ENCODE data around the gene ZC3H6. TPM values are rescaled to one million over a fixed set of nuclear protein-coding genes. Genes with fewer than 3 reads are reported as not detected.

The ZC3H6 gene
- total and polyA plus RNA-seq, 2 of the 4 experiments (the other 2 are of a cell fraction): 0.55 to 2.0 TPM

DNA sequence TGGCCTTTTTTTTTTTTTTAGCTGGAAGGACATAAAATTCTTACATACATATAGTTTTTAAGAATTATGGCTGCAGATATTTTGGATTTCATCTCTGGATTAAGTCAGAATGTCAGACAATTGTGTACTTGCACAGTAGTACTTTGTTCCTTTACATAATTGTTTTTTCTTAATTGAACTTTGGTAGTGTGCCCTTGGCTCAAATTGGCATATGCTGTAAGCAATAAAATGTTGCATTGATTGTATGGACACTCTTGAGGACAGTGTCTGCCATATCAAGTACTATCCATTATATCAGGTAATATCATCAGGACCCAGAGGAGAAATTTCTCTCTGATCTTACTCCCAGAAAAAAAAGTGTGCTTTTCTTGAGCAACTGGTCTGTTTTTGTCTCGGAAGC is 15.3 kb downstream of the ZC3H6 start:
- no peak overlapping the region for H2BK15ac ChIP-seq (ENCODE audit: low read depth, low read length)
- no peak overlapping the region for H3K4ac ChIP-seq (ENCODE audit: low read depth, low read length)
- H2BK120ac ChIP-seq (ENCODE audit: low read depth, low read length): no peak overlapping the region
- H4K8ac ChIP-seq (ENCODE audit: low read depth in 2 of 2, low read length in 2 of 2): no peak overlapping the region
- H2BK5ac ChIP-seq (ENCODE audit: low read depth, low read length, poor library complexity, severe bottlenecking): no peak overlapping the region
- no TSS peak for BruUV-seq (replicated peaks)
- no peaks in the 10 kb centered on the region for H3K9me3 ChIP-seq (ENCODE audit: control insufficient read depth, insufficient read depth, low read length)
- no peaks in the 10 kb centered on the region for H3K27me3 ChIP-seq (ENCODE audit: control insufficient read depth, insufficient read depth, low read length)
- WGBS, 2 experiments (ENCODE audit: extremely low coverage in 2 of 2, insufficient read length in 1 of 2): no CpG with 5 or more reads among the region's 1 CpG
- ChIA-PET CTCF (no interaction called here), POLR2A (ENCODE audit: unreplicated experiment) (no interaction called here)
- no peak overlapping the region for H3K18ac ChIP-seq (ENCODE audit: low read depth, low read length)
- H4K91ac ChIP-seq (ENCODE audit: insufficient read depth, low read depth, low read length): no peak overlapping the region
- H3K4me2 ChIP-seq (ENCODE audit: low read depth, low read length): no peak overlapping the region
- H2AK5ac ChIP-seq (ENCODE audit: low read depth, low read length): no peak overlapping the region
- no peak overlapping the region for H2AFZ ChIP-seq (replicated peaks; ENCODE audit: low read length, poor library complexity)
- H3K79me1 ChIP-seq (ENCODE audit: low read depth in 1 of 2, low read length in 2 of 2): 0 out of 4 replicates have a peak, but pooled peaks cover 0 to 4% of the 10 kb centered on the region in 2 experiments
- no peak overlapping the region for H3K14ac ChIP-seq (replicated peaks; ENCODE audit: low read depth, low read length)
- no peaks in the 10 kb centered on the region for H3K9me1 ChIP-seq (ENCODE audit: insufficient read depth, low read length)
- H4K5ac ChIP-seq (ENCODE audit: low read depth, low read length): no peak overlapping the region
- H3K4me1 ChIP-seq (ENCODE audit: control insufficient read depth, insufficient read depth, low read length): no peaks in the 10 kb centered on the region
- intact Hi-C loops (cut with micrococcal nuclease) (no loop called here), dilution Hi-C loops (cut with HindIII; ENCODE audit: low sequenced_read_pairs, unreplicated experiment) (no loop called here), in situ Hi-C loops (cut with MboI; ENCODE audit: low sequenced_read_pairs) (no loop called here)
- no peak overlapping the region for H3K9ac ChIP-seq (ENCODE audit: low read depth, low read length)
- no peak overlapping the region for H3K56ac ChIP-seq (ENCODE audit: extremely low read depth, insufficient read depth, low read length)
- H2BK20ac ChIP-seq (ENCODE audit: low read depth, low read length): no peak overlapping the region
- no peak overlapping the region for H2AK9ac ChIP-seq (replicated peaks; ENCODE audit: low read depth, low read length, poor library complexity)
- no peak for TF ChIP-seq RCOR1 (IDR thresholded peaks at IDR 0.05; ENCODE audit: insufficient replicate concordance, low read length)
- TF ChIP-seq BHLHE40 (IDR thresholded peaks at IDR 0.05; ENCODE audit: low read depth, low read length): no peak
- no peak for TF ChIP-seq MXI1 (IDR thresholded peaks at IDR 0.05; ENCODE audit: borderline replicate concordance, low read depth, low read length)
- TF ChIP-seq NFE2L2 (IDR thresholded peaks at IDR 0.05; ENCODE audit: low read depth, low read length): no peak
- no peak for TF ChIP-seq MAFK (IDR thresholded peaks at IDR 0.05; ENCODE audit: low read depth, low read length)
- TF ChIP-seq, protein P1, sequence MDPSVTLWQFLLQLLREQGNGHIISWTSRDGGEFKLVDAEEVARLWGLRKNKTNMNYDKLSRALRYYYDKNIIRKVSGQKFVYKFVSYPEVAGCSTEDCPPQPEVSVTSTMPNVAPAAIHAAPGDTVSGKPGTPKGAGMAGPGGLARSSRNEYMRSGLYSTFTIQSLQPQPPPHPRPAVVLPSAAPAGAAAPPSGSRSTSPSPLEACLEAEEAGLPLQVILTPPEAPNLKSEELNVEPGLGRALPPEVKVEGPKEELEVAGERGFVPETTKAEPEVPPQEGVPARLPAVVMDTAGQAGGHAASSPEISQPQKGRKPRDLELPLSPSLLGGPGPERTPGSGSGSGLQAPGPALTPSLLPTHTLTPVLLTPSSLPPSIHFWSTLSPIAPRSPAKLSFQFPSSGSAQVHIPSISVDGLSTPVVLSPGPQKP (IDR thresholded peaks at IDR 0.05; ENCODE audit: borderline replicate concordance, low read depth, low read length): no peak
- no peak for TF ChIP-seq RFX5 (IDR thresholded peaks at IDR 0.05; ENCODE audit: low read depth, low read length)
- TF ChIP-seq RAD21 (IDR thresholded peaks at IDR 0.05; ENCODE audit: low read length): no peak
- no peak for TF ChIP-seq CEBPB (IDR thresholded peaks at IDR 0.05; ENCODE audit: low read depth, low read length)
- H3K27ac ChIP-seq (ENCODE audit: insufficient read depth, low read length): no peak overlapping the region
- H3K36me3 ChIP-seq (ENCODE audit: control insufficient read depth, insufficient read depth, low read length): no peaks in the 10 kb centered on the region
- H4K20me1 ChIP-seq (ENCODE audit: insufficient read depth, low read length): no peaks in the 10 kb centered on the region
- no peak overlapping the region for H3K4me3 ChIP-seq (ENCODE audit: insufficient read depth, low read depth, low read length)
- DNase-seq (no peak), ATAC-seq (ENCODE audit: low read depth) (no peak)
- no peak overlapping the region for H3K23ac ChIP-seq (ENCODE audit: low read depth, low read length)

Data from IMR-90 (cell line).